HepG2 (cell line): ENCODE data around the gene CDKN2AIP. TPM values are rescaled to one million over a fixed set of nuclear protein-coding genes. Genes with fewer than 3 reads are reported as not detected.
"Not testable (repeated sequence)": the region's sequence is repeated elsewhere in the genome, so short reads cannot be mapped to it uniquely, and the experiment has no call there.

Experiments used
- ATAC-seq: fragments of 200-7000 bp; cut with Tn5 transposase; 3 replicates; pipeline ENCODE4 v1.9.1; 2020; ENCODE audit warnings: mild to moderate bottlenecking, moderate library complexity
- BruUV-seq: library from RNA; stranded (reverse); fragments of 400-500 nt; replicated peaks from 2 replicates; lab custom pipeline; 2021; lab: Mats Ljungman, UMichigan
- CTCF ChIA-PET: fragments of 300-600 bp; formaldehyde crosslinking; extraction: SDS; loops from one replicate; lab custom pipeline; 2021; ENCODE audit warnings: low total read pairs, inconsistent platforms, low intra/inter-chr PET ratio; lab: Yijun Ruan, JAX
- POLR2A ChIA-PET: fragments of 350-600 bp; sonication (Branson Sonifier 250); formaldehyde crosslinking; loops from one replicate; lab custom pipeline; 2020; ENCODE audit warnings: antibody characterized with exemption, inconsistent platforms; lab: Yijun Ruan, JAX
- DNase-seq: peaks from one replicate; pipeline ENCODE4 v3.0.0-alpha.2; 2015; ENCODE audit warnings: low spot score
- FAIRE-seq: peaks from 3 replicates; lab custom pipeline; 2011; peaks lifted over from hg19 to GRCh38; lab: Jason Lieb, UNC
- H2AFZ ChIP-seq: one replicate; pipeline ENCODE4 v1.6.1; 2011; ENCODE audit warnings: low read length, inconsistent platforms
- H3K27ac ChIP-seq: fragments of 300-600 bp; 3 replicates; pipeline ENCODE4 v1.8.0; 2011; ENCODE audit warnings: mixed run types, mild to moderate bottlenecking, mixed read lengths, low read length, inconsistent platforms; ENCODE audit not compliant: insufficient read depth; ENCODE audit errors: extremely low read length
- H3K27me3 ChIP-seq, 2 experiments: fragments of 200-600 bp in 1 of 2; 2 replicates in 1 of 2; 3 replicates in 1 of 2; pipeline versions ENCODE4 v1.6.0 to v1.8.0; 2011; ENCODE audit warnings: low read length in 2 of 2, mild to moderate bottlenecking in 2 of 2, moderate library complexity in 2 of 2, inconsistent platforms in 1 of 2; ENCODE audit not compliant: insufficient read depth in 2 of 2, control insufficient read depth in 1 of 2
- H3K36me3 ChIP-seq, 2 experiments: fragments of 200-600 bp in 1 of 2; replicated peaks in 1 of 2; 2 replicates in 1 of 2; 3 replicates in 1 of 2; pipeline versions ENCODE4 v1.5.1 to v1.8.0; 2011; ENCODE audit warnings: low read length in 2 of 2, inconsistent platforms in 1 of 2; ENCODE audit not compliant: insufficient read depth in 2 of 2, control insufficient read depth in 1 of 2
- H3K4me1 ChIP-seq: 2 replicates; pipeline ENCODE4 v1.5.1; 2012; ENCODE audit warnings: low read length, inconsistent platforms; ENCODE audit not compliant: insufficient read depth
- H3K4me2 ChIP-seq: 2 replicates; pipeline ENCODE4 v1.6.0; 2011; ENCODE audit warnings: low read depth, low read length, inconsistent platforms
- H3K4me3 ChIP-seq, 3 experiments: fragments of 200-600 bp in 1 of 3; sonication (generic), shearing (Covaris generic) in 1 of 3; replicated peaks in 1 of 3; 2 replicates each; pipeline ENCODE4 v1.5.1; 2011 to 2016; ENCODE audit warnings: low read length in 3 of 3, inconsistent platforms in 2 of 3, low read depth in 2 of 3, mild to moderate bottlenecking in 2 of 3, control low read depth in 1 of 3, mixed read lengths in 1 of 3; ENCODE audit not compliant: insufficient read depth in 1 of 3
- H3K79me2 ChIP-seq: one replicate; pipeline ENCODE4 v1.6.1; 2011; ENCODE audit warnings: low read length, inconsistent platforms; ENCODE audit not compliant: insufficient read depth
- H3K9ac ChIP-seq: 2 replicates; pipeline ENCODE4 v1.6.0; 2011; ENCODE audit warnings: mild to moderate bottlenecking, low read depth, low read length, inconsistent platforms; ENCODE audit not compliant: insufficient read depth
- H3K9me3 ChIP-seq: 2 replicates; pipeline ENCODE4 v1.5.1; 2012; ENCODE audit warnings: mild to moderate bottlenecking, low read length
- H4K20me1 ChIP-seq: 2 replicates; pipeline ENCODE4 v1.6.0; 2011; ENCODE audit warnings: inconsistent platforms, mild to moderate bottlenecking, low read length, moderate library complexity; ENCODE audit not compliant: insufficient read depth
- GPBP1L1 ChIP-seq: sonication (generic); formaldehyde crosslinking; IDR thresholded peaks from 2 replicates; pipeline ENCODE4 v1.5.0; 2020; ENCODE audit warnings: mild to moderate bottlenecking, missing genetic modification reagents
- HNRNPUL1 ChIP-seq: fragments of 200-400 bp; formaldehyde crosslinking; IDR thresholded peaks from 2 replicates; pipeline ENCODE4 v1.6.1; 2017; ENCODE audit warnings: low read depth, mild to moderate bottlenecking, low read length, moderate library complexity
- NBN ChIP-seq: fragments of 450-650 bp; conservative IDR thresholded peaks from 2 replicates; pipeline ENCODE4 v1.6.1; 2017
- NCOA5 ChIP-seq: sonication (generic); formaldehyde crosslinking; IDR thresholded peaks from 2 replicates; pipeline ENCODE4 v1.4.0; 2020; ENCODE audit warnings: missing genetic modification reagents
- TOPORS ChIP-seq: sonication (generic); formaldehyde crosslinking; IDR thresholded peaks from 2 replicates; pipeline ENCODE4 v1.8.0; 2023; ENCODE audit warnings: mild to moderate bottlenecking, missing genetic modification reagents
- ZMYM2 ChIP-seq: sonication (generic); formaldehyde crosslinking; IDR thresholded peaks from 2 replicates; pipeline ENCODE4 v1.8.0; 2022; ENCODE audit warnings: mild to moderate bottlenecking, missing genetic modification reagents
- ZNF124 ChIP-seq: sonication (generic); formaldehyde crosslinking; IDR thresholded peaks from 2 replicates; pipeline ENCODE4 v1.4.0; 2020; ENCODE audit warnings: missing genetic modification reagents
- ZNF180 ChIP-seq: sonication (generic); formaldehyde crosslinking; IDR thresholded peaks from 2 replicates; pipeline ENCODE4 v1.4.0; 2020; ENCODE audit warnings: low read depth, missing genetic modification reagents, borderline replicate concordance
- WGBS: methylation state at CpG from one replicate; pipeline ENCODE4 v1.1.6; 2017; ENCODE audit warnings: low lambda C conversion rate; 5-methylcytosine and 5-hydroxymethylcytosine counted together
- in situ Hi-C: cut with HindIII; loops from 2 replicates; pipeline ENCODE4 v1.10.0; 2017; ENCODE audit warnings: low pct_unique_long_range_greater_than_20kb; ENCODE audit not compliant: extremely low pct_ligation_motif_present
- intact Hi-C: fragments of 100-400 bp; cut with micrococcal nuclease; formaldehyde crosslinking; loops from one replicate; pipeline ENCODE4 v1.10.0; 2022; ENCODE audit not compliant: unreplicated experiment
- polyA plus RNA-seq, 8 experiments: library from polyadenylated mRNA; depleted of rRNA in 3 of 8; stranded (reverse) in 7 of 8; unstranded in 1 of 8; fragments of >200 nt; fragmentation: Illumina TruSeq in 4 of 8; extraction: Trizol in 4 of 8; gene quantifications; 2 replicates each; pipeline versions ENCODE4 v1.2.1 to v1.2.3, GENCODE V29; 2011 to 2016; ENCODE audit warnings: low read depth in 4 of 8, missing spikeins in 1 of 8, mixed read lengths in 1 of 8; ENCODE audit not compliant: insufficient read depth in 1 of 8
- total RNA-seq, 5 experiments: library from RNA; depleted of rRNA; stranded (reverse); fragments of >200 nt; fragmentation: Illumina TruSeq; extraction: Trizol; gene quantifications; 2 replicates each; pipeline ENCODE4 v1.2.3, GENCODE V29; 2016; ENCODE audit warnings: low read depth in 1 of 5
- TF ChIP-seq, protein P1 (sequence below): conservative IDR thresholded peaks from 2 replicates; pipeline ENCODE4 v1.6.1; 2018; ENCODE audit warnings: missing genetic modification reagents
- TF ChIP-seq, protein P2 (sequence below): sonication (generic); formaldehyde crosslinking; IDR thresholded peaks from 2 replicates; pipeline ENCODE4 v1.4.0; 2020; ENCODE audit warnings: missing genetic modification reagents

The CDKN2AIP gene
- total and polyA plus RNA-seq, 2 of the 13 experiments (the other 11 are each of a cell fraction or from before 2014, with no cell fraction given), result 17.0 to 18.7 TPM

GRCh38 chr4:183482515-183483095 lies 38.2 kb downstream of the CDKN2AIP start:
- DNase-seq, in situ Hi-C loops, intact Hi-C loops, BruUV-seq, H3K9me3 ChIP-seq, H3K36me3 ChIP-seq, H4K20me1 ChIP-seq, H3K9ac ChIP-seq, H2AFZ ChIP-seq, POLR2A ChIA-PET, H3K4me2 ChIP-seq, H3K79me2 ChIP-seq, H3K27me3 ChIP-seq, CTCF ChIA-PET, H3K27ac ChIP-seq, FAIRE-seq, ATAC-seq, H3K4me3 ChIP-seq: not testable (repeated sequence)
- H3K4me1 ChIP-seq, result peaks cover 10% of the 10 kb centered on the region; the same call in 1 of the 2 replicates
- 85% methylated on average over 21 of the region's 33 CpGs for WGBS

DNA sequence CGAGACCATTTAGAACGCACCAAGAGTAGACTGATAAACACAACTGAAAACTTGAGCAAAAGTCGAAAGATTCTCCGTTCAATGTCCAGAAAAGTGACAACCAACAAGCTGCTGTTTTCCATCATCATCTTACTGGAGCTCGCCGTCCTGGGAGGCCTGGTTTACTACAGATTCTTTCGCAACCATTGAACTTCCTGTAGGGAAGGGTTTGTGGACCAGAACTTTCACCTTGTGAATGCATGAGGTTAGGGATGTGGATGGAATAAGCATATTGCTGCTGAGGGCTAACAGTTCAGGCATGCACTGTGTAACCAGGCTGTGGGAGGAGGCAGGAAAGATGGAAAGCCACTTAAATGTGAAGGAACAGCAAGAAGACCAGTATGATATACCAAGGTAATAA lies 39.6 kb downstream of the CDKN2AIP start:
- in situ Hi-C loops (no loop called here), intact Hi-C loops (no loop called here)
- no peak overlapping the region for H3K4me3 ChIP-seq
- ChIA-PET POLR2A (no interaction called here), CTCF (no interaction called here)
- H2AFZ ChIP-seq, result no peak overlapping the region
- H3K9me3 ChIP-seq, result no peaks in the 10 kb centered on the region
- DNase-seq, result no peak
- no peaks in the 10 kb centered on the region for H3K27me3 ChIP-seq
- H3K4me1 ChIP-seq, result peaks cover 10% of the 10 kb centered on the region; the same call in 1 of the 2 replicates
- 35% methylated on average over 7 of the region's 7 CpGs for WGBS
- H3K36me3 ChIP-seq, result no peaks in the 10 kb centered on the region
- H3K27ac ChIP-seq, result no peak overlapping the region
- peak overlapping the region; percentile 15; the same call in 1 of the 2 replicates for H3K4me2 ChIP-seq
- H3K9ac ChIP-seq, result no peak overlapping the region
- no peaks in the 10 kb centered on the region for H3K79me2 ChIP-seq
- BruUV-seq, result no TSS peak
- FAIRE-seq, result no peak
- H4K20me1 ChIP-seq, result no peaks in the 10 kb centered on the region
- peak; percentile 70 for ATAC-seq
- no peak for TF ChIP-seq ZNF180 (CRISPR knock-in tag)
- no peak for TF ChIP-seq NBN
- peak; percentile 80; the same call in 1 of the 2 replicates for TF ChIP-seq ZMYM2 (CRISPR knock-in tag)
- TF ChIP-seq GPBP1L1 (CRISPR knock-in tag), result no peak
- no peak for TF ChIP-seq ZNF124
- TF ChIP-seq NCOA5 (CRISPR knock-in tag), result no peak
- no peak for TF ChIP-seq HNRNPUL1
- TF ChIP-seq TOPORS (CRISPR knock-in tag), result no peak
- TF ChIP-seq, protein P1, sequence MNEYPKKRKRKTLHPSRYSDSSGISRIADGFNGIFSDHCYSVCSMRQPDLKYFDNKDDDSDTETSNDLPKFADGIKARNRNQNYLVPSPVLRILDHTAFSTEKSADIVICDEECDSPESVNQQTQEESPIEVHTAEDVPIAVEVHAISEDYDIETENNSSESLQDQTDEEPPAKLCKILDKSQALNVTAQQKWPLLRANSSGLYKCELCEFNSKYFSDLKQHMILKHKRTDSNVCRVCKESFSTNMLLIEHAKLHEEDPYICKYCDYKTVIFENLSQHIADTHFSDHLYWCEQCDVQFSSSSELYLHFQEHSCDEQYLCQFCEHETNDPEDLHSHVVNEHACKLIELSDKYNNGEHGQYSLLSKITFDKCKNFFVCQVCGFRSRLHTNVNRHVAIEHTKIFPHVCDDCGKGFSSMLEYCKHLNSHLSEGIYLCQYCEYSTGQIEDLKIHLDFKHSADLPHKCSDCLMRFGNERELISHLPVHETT, result no peak
- TF ChIP-seq, protein P2, sequence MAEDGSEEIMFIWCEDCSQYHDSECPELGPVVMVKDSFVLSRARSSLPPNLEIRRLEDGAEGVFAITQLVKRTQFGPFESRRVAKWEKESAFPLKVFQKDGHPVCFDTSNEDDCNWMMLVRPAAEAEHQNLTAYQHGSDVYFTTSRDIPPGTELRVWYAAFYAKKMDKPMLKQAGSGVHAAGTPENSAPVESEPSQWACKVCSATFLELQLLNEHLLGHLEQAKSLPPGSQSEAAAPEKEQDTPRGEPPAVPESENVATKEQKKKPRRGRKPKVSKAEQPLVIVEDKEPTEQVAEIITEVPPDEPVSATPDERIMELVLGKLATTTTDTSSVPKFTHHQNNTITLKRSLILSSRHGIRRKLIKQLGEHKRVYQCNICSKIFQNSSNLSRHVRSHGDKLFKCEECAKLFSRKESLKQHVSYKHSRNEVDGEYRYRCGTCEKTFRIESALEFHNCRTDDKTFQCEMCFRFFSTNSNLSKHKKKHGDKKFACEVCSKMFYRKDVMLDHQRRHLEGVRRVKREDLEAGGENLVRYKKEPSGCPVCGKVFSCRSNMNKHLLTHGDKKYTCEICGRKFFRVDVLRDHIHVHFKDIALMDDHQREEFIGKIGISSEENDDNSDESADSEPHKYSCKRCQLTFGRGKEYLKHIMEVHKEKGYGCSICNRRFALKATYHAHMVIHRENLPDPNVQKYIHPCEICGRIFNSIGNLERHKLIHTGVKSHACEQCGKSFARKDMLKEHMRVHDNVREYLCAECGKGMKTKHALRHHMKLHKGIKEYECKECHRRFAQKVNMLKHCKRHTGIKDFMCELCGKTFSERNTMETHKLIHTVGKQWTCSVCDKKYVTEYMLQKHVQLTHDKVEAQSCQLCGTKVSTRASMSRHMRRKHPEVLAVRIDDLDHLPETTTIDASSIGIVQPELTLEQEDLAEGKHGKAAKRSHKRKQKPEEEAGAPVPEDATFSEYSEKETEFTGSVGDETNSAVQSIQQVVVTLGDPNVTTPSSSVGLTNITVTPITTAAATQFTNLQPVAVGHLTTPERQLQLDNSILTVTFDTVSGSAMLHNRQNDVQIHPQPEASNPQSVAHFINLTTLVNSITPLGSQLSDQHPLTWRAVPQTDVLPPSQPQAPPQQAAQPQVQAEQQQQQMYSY (CRISPR knock-in tag), result no peak
